ENCODE data around the gene TMC4.
"Not testable (repeated sequence)": the region's sequence is repeated elsewhere in the genome, so short reads cannot be mapped to it uniquely, and the experiment has no call there.

TMC4 gene

DNA sequence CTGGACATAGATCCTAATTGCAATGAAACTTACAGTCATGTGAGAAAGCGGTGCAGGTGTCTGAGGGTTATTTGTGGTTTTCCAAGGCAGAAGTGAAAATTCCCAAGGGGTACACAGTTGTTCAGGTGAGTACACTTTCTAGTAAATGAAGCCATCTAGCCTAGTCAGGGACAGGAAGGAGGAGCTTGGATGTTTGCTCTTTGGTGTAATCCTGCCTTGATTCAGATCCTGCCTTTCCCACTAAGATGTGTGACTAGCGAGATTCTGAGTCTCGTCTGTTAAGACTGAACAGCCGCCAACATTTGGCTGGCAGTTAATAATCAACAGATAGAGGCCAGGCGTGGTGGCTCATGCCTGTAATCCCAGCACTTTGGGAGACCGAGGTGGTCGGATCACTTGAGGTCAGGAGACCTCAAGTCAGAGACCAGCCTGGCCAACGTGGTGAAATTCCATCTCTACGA is 30.2 kb upstream of the TMC4 start:
- no peak for DNase-seq (ENCODE audit: low read depth)

DNA sequence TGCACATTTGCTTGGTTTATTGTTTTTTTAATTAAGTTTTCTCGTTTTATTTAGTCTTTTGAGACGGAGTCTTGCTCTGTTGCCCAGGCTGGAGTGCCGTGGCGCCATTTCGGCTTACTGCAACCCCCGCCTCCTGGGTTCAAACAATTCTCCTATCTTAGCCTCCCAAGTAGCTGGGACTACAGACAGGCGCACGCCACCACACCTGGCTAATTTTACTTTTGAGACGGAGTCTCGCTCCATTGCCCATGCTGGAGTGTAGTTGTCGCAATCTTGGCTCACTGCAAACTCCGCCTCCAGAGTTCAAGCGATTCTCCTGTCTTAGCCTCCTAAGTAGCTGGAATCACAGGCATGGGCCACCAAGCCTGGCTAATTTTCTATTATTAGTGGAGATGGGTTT is 29.0 kb upstream of the TMC4 start:
- no peak for DNase-seq (ENCODE audit: low read depth)

DNA sequence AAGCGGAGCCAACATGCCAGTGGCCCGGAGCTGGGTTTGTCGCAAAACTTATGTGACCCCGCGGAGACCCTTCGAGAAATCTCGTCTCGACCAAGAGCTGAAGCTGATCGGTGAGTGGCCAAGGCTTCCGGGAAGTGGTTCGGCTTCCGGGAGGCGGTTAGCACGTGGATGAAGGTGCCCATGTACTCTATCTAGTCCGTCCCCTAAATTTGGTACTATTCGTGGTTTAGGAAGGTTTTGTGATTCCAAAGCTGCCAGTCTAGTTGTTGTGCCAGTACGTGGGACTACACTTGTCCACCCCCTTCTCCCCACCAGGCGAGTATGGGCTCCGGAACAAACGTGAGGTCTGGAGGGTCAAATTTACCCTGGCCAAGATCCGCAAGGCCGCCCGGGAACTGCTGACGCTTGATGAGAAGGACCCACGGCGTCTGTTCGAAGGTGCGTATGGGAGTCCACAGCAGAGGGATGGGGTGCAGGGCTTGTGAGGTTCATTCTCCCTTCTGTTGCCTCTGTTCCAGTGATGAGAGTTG is 28.3 kb upstream of the TMC4 start:
- no peak for DNase-seq (ENCODE audit: low read depth)

DNA sequence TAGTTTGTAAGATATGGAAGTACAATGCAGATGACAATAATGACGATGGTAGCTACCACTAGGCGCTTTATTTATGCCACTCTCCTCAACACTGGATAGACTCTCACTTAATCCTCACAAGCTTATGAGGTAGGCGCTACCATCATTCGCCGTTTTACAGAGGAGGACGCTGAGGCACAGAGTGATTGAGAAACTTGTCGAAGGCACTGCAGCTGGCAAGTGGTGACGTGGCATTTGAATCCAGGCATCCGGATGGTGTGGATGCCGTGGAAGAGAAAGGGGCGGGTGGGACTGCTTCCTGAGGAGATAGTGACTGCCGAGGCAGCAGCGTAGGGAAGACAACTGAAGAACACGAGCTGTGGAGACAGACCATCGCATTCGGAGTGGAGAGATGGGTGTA is 26.4 kb upstream of the TMC4 start:
- no peak for DNase-seq (ENCODE audit: low read depth)

DNA sequence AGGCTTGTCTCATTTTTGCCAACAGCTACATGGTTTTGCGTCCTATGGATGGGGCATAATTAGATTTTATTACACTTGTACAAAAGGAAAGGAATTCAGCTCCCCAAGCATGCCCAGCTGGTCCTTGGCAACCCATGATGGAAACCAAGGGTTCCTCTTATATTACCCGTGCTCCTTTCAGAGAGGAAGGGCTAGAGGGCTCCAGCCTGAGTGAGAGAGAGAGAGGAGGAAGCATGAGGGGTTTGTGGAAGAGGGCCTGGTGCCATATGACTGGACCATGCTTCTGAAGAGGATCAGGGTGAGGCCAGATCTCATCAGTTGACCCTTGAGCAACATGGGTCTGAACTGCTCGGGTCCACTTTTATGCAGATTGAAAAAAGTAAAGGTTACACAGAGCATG is 24.2 kb upstream of the TMC4 start:
- no peak for DNase-seq (ENCODE audit: low read depth)

DNA sequence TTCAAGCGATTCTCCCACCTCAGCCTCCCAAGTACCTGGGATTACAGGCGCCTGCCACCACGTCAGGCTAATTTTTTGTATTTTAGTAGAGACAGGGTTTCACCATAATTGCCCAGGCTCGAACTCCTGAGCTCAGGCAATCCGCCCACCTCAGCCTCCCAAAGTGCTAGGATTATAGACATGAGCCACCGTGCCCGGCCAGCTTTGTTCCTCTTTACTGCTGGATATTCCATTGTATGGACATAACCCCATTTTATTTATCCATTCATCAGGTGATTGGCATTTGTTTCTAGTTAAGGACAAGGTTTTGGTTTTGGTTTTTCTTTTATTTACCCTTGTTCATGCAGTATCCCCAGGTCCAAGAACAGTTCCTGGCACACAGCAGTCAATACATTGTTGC is 23.6 kb upstream of the TMC4 start:
- no peak for DNase-seq (ENCODE audit: low read depth)

DNA sequence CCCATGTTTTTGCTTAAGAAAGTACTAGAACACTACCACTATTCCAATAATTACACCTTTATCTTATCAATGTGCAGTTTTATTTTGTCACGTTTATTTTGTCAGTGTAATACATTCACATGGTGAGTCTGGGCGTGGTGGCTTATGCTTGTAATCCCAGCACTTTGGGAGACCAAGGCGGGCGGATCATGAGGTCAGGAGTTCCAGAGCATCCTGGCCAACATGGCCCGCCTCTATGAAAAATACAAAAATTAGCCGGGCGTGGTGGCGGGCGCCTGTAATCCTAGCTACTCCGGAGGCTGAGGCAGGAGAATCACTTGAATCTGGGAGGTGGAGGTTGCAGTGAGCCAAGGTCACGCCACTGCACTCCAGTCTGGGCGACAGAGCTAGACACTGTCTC is 21.5 kb upstream of the TMC4 start:
- DNase-seq (ENCODE audit: low read depth) = not testable (repeated sequence)

DNA sequence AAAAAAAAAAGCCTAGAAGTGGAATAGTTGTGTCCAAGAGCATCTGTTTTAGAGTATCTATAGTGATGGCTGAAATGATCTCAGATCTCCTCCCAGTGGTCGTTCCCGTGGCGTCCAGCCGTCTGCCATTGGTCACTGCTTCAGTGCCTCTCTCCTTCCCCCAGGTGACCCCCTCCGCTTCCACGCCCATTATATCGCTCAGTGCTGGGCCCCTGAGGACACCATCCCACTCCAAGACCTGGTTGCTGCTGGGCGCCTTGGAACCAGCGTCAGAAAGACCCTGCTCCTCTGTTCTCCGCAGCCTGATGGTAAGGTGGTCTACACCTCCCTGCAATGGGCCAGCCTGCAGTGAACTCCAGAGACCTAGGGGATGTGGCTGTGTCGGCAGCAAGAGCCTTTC is 20.1 kb upstream of the TMC4 start:
- DNase-seq (ENCODE audit: low read depth) = no peak

DNA sequence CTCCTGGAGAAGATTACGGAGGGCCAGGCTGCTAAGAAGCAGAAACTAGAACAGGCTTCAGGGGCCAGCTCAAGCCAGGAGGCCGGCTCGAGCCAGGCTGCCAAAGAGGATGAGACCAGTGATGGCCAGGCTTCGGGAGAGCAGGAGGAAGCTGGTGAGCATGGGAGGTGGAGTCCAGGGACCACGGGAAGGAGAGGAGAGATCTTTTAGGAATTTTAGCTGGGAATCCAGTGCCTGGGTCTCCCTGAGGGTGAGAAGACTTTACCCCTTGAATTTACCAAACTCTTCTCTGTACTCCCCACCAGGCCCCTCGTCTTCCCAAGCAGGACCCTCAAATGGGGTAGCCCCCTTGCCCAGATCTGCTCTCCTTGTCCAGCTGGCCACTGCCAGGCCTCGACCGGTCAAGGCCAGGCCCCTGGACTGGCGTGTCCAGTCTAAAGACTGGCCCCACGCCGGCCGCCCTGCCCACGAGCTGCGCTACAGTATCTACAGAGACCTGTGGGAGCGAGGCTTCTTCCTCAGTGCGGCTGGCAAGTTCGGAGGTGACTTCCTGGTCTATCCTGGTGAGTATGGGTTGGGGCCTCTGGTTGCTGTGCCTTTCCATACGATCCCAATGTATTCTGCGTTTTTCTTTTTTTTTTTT is 19.0 kb upstream of the TMC4 start:
- DNase-seq (ENCODE audit: low read depth) = no peak

DNA sequence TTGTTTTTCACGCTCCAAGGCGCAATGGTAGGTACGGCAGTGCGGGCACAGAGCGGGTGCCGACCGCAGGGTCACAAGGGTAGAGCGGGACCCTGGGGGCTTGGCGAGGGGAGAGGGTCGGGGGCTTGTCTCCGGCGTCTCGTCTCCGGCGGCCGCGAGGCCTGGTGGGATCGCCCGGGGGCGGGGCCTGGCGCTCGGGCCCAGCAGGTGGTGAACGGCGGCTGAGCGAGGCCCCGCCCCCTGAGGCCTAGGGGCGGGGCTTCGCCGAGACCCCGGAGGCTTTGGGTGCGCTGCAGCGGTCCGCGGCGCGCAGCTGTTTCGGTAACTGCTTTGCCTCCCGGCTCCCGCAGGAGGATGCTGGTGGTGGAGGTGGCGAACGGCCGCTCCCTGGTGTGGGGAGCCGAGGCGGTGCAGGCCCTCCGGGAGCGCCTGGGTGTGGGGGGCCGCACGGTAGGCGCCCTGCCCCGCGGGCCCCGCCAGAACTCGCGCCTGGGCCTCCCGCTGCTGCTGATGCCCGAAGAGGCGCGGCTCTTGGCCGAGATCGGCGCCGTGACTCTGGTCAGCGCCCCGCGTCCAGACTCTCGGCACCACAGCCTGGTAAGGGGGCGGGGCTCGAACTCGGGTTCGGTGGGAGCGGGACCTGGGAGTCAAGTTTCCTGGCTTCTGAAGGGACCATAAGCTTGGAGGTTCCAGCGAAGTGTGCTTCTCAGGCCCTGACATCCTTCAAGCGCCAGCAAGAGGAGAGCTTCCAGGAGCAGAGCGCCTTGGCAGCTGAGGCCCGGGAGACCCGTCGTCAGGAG is 18.3 kb upstream of the TMC4 start, which contains the start of gene TSEN34:
Gene TSEN34, plus strand, starts transcription at position 298 of the 800 bp plus-strand sequence. Its CDS starts 57 bp downstream, at position 355.
- DNase-seq (ENCODE audit: low read depth) = peak; percentile 79

DNA sequence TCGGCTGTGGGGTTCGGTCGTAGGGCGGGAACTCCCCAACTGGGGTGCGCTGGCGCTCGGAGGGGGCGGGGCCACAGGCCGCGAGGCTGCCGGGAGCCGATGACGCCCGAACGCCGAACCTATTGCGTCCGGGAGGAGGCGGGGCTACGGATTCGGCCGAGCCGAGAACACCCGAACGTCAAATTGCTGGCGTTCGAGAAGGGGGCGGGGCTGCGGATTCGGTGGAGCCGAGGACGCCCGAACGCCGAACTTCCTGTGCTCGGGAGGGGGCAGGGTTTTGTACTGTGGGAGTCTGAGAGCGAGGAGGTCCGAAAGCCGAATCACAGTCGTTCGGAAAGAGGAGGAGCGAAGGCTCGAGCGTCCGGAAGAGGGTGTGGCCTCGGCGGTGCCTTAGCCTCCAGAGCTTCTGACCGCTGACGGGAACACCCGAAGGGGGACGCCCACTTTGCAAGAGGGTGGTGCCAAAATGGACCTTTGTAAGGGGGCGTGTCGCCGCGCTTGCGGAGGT is 17.6 kb upstream of the TMC4 start:
- DNase-seq (ENCODE audit: low read depth) = peak; percentile 100

DNA sequence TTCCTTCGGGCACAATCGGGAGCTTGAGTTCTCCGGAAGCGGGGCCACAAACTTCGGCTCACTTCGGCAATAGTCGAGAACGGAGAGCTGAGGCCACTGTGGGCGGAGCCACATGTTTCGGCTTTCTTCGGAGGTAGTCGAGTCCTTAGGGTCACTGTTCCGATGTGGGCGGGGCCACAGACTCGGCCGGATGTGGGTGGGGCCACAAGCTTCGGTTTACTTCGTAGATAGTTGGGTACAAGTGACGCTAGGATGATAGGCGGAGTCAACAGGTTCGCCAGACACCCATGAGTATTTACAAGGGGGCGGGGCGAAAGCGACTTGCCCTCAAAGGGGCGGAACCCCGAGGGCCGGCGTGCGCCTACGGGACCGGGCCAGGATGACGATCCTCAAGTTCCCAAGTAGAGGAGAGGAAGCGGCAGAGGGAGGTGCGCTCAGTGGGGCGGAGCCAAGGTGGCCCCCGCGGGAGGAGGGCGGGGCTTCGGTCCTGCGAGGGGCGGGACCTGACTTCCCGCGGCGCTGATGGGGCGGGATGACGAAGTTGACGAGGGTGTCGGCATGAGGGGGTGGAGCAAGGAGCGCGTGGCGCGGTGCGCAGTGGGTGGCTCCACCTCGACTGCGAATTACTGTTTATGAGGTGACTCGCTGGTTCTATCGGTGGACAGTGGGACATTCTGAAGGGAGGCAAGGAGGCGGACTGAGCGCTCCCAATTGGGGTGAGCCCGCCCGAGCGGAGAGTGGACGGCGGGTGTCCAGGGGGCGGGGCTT is 17.0 kb upstream of the TMC4 start:
- DNase-seq (ENCODE audit: low read depth) = peak; percentile 99

DNA sequence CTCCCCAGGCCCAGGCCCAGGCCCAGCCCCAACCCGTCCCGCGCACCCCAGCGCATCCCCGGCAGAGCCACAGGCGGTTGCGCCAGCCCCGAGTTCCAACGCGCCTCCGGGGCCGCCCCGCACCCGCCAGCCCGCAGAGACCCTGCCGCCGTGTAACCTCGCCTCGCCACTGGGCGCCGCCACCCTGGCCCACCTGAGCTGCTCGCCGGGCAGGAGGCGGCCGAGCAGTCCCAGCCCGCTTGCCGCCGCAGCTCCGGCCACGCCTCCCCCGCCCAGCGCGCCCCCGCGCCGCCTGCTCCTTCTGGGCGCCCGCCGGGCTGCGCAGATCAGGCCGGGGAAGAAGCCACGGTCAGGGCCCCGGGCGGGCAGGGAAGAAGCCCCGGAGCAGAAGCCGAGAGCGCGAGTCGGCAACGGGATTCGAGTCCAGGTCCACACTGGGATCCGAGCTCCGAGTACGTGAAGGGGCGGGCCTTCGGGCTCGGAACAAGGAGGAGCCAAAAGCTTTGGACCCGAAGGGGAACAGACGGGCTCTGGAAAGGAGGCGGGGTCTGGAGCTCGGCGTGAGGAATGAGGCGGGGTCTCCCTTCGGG is 16.3 kb upstream of the TMC4 start, which contains the start of gene MBOAT7:
Gene MBOAT7, minus strand, starts transcription at position 436 of the 590 bp plus-strand sequence. CDS start 1,072 bp downstream, outside the sequence.
- no peak for DNase-seq (ENCODE audit: low read depth)

DNA sequence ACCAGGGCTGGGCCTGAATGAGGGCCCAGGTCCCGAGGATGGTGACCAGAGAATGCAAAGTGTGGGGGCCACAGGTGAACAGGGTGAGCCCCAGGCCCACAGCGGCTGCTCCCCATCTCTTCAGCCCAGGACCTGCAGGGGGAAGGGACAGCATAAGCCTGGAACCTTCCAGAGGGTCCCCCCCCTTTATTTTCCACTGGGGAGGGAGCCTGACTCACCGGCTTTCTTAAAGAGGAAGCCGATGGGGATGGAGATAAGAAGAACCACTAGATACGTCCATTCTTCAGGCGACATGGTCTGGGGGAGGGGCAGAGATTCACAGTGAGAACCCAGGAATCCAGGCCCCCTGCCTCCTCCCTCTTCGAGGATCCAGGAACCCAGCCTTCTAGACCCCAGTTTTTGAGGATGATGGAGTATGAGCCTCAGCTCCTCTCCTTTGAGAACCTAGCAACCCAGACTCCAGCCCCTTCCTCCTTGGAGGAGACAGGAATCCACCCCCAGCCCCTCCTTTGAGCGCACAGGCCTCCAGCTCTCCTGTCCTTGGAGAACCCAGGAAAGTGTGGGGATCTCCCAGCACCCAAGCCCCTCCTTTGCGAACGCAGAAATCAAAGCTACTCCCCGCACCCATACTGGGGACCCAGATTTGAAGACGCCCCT is 15.4 kb upstream of the TMC4 start:
- DNase-seq (ENCODE audit: low read depth) = peak; percentile 40

DNA sequence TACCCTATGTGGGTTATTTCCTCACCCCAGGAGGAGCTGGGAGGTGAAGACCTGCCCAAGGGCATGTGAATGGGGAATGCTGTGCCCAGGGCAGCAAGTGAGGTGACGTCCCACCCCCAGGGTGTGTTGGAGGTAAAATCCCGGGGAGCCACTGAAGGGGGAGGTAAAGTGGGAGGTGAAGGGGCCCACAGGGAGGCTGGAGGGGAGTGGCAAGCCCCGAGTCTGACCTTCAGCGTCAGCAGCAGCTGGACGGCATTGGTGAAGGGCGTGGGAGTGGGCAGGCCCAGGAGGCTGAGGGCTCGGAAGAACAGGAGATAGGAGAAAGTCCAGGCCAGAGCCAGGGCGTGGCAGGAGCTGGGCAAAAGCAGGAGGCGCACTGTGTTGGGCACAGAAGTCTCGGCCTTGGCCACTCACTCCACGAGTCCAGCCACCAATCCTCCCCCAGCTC is 14.0 kb upstream of the TMC4 start:
- no peak for DNase-seq (ENCODE audit: low read depth)

DNA sequence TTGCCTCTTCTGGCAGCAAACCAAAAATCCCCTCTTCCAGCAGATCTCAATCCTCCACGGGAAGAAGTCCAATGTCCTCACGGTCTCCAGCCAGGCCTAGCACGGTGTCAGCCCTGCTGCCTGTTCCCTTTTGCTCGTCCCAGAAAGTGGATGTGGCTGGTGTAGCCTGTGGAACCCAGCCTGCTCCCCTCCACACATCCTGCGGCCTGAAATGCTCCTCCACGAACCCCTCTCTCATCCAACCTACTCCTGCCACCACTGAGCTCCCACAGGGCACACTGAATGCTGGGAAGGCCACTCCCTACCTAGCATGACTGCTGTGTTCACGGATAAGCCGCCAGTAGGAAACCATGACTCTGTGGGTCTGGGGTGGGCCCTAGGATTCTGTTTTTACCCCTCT is 13.4 kb upstream of the TMC4 start:
- no peak for DNase-seq (ENCODE audit: low read depth)

DNA sequence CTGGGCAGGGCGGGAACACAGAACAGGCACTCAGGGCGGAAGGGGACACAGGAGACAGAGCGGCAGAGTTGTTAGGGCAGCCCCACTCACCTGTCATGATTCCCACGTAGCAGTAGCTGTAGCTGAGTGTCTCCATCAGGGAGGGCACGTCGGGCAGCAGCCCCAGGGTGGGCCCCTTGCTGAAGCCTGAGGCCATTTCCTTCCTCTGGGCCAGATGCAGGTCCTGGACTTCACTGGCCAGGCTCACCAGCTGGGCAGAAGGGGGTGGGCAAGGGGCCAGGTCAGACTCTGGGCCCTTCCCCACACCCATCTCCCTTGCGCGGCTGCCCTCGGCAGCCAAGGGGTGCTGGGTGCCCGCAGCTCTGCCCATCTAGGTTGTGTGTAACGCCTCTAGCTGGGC is 10.5 kb upstream of the TMC4 start:
- no peak for DNase-seq (ENCODE audit: low read depth)

DNA sequence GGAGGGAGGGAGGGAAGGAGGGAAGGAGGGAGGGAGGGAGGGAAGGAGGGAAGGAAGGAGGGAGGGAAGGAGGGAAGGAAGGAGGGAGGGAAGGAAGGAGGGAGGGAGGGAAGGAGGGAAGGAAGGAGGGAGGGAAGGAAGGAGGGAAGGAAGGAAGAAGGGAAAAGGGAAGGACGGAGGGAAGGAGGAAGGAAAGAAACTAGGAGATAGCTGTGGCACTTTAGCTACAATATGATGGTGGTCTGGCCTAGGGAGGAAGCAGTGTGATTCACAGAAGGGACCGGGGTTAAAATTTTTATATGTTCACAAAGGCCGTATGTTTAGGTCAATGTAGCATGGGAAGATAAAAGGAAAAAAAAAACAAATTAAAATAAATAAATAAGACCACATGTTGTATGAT is 8.9 kb upstream of the TMC4 start:
- DNase-seq (ENCODE audit: low read depth) = not testable (repeated sequence)

DNA sequence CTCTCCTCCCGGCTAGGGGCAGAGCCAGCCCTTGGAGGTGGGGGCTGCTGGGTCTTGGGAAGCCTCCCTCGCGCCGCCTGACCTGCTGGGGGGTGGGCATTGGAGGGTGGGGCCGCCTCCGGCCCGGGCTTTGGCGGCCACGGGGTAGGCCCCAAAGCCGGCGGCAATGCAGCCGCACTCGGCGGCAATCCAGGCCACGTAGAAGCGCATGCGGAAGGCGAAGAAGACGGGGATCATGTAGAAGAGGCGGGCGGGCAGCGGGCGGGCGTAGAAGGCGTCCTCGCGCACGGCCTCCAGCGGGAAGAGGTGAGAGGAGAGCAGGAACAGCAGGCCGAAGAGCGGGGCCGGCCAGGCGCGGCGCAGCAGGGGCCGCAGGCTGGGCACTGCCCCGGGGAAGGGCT is 7.7 kb upstream of the TMC4 start:
- no peak for DNase-seq (ENCODE audit: low read depth)

DNA sequence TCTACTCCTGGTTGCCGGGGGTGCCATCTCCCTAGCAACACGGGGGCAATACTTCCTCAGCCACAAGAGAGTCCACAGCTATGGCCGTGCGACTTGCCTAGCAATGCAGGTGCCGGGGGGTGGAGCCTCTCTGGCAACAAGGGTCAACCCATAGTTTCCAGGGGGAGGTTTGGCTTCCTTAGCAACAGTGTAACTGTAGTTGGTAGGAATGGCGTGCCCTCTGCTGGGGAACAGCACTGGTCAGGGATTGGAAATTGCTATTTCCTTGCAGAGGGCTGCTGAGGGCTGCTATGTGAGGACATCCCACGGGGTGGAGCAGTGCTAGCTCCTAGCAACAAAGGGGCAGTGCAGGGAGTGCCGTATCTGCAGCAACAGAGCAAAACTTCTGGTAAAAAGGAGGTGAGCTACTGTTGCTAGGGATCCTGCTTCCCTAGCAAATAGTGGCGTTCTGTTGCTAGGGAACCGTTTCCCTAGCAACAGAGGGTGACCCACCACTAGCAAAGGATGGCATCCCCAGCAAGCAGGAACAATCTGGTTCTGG is 7.0 kb upstream of the TMC4 start:
- no peak for DNase-seq (ENCODE audit: low read depth)

Data from activated T-helper 1 cell treated with Interleukin-2 at 50 U/mL for 16 hours (primary cell).